WTC11 (cell line): ENCODE data around the gene DPF1. TPM values are rescaled to one million over a fixed set of nuclear protein-coding genes. Genes with fewer than 3 reads are reported as not detected.
A peak's percentile ranks its signal among the peaks of the same experiment; 100 is the strongest.

Experiments used
- CREB1 ChIP-seq: sonication (generic); formaldehyde crosslinking; IDR thresholded peaks from 2 replicates; pipeline ENCODE4 v1.8.0; 2023; ENCODE audit warnings: mild to moderate bottlenecking, missing genetic modification reagents
- FOXP1 ChIP-seq: sonication (generic); formaldehyde crosslinking; IDR thresholded peaks from 2 replicates; pipeline ENCODE4 v1.8.0; 2022; ENCODE audit warnings: missing genetic modification reagents, mild to moderate bottlenecking, moderate library complexity, borderline replicate concordance
- IRF2 ChIP-seq: sonication (generic); formaldehyde crosslinking; IDR thresholded peaks from 2 replicates; pipeline ENCODE4 v1.8.0; 2022; ENCODE audit warnings: low read depth, missing genetic modification reagents, borderline replicate concordance
- JAZF1 ChIP-seq: fragments of 250-450 bp; sonication (Bioruptor Pico); IDR thresholded peaks from 2 replicates; pipeline ENCODE4 v1.9.0; 2021; ENCODE audit warnings: moderate library complexity, mild to moderate bottlenecking, inconsistent platforms
- NFATC4 ChIP-seq: fragments of 250-450 bp; sonication (Bioruptor Pico); IDR thresholded peaks from 2 replicates; pipeline ENCODE4 v1.9.0; 2021; ENCODE audit warnings: mild to moderate bottlenecking
- NFYB ChIP-seq: sonication (generic); formaldehyde crosslinking; conservative IDR thresholded peaks from 2 replicates; pipeline ENCODE4 v1.8.0; 2022; ENCODE audit warnings: low read depth, missing genetic modification reagents
- RELA ChIP-seq: sonication (generic); formaldehyde crosslinking; IDR thresholded peaks from 2 replicates; pipeline ENCODE4 v1.8.1; 2022; ENCODE audit warnings: missing genetic modification reagents, mild to moderate bottlenecking, borderline replicate concordance
- SMAD3 ChIP-seq: sonication (generic); formaldehyde crosslinking; IDR thresholded peaks from 2 replicates; pipeline ENCODE4 v1.8.0; 2022; ENCODE audit warnings: missing genetic modification reagents, mild to moderate bottlenecking, borderline replicate concordance
- SOX15 ChIP-seq: fragments of 250-450 bp; sonication (Bioruptor Pico); IDR thresholded peaks from 2 replicates; pipeline ENCODE4 v1.9.0; 2021; ENCODE audit warnings: mild to moderate bottlenecking
- TCF7 ChIP-seq: sonication (generic); formaldehyde crosslinking; IDR thresholded peaks from 2 replicates; pipeline ENCODE4 v1.8.0; 2022; ENCODE audit warnings: mild to moderate bottlenecking, low read depth, missing genetic modification reagents, moderate library complexity
- TEAD1 ChIP-seq: sonication (generic); formaldehyde crosslinking; IDR thresholded peaks from 2 replicates; pipeline ENCODE4 v1.8.0; 2022; ENCODE audit warnings: mild to moderate bottlenecking, missing genetic modification reagents
- ZNF219 ChIP-seq: sonication (generic); formaldehyde crosslinking; IDR thresholded peaks from 2 replicates; pipeline ENCODE4 v1.8.0; 2023; ENCODE audit warnings: missing genetic modification reagents, mild to moderate bottlenecking, borderline replicate concordance
- ZNF232 ChIP-seq: sonication (generic); formaldehyde crosslinking; IDR thresholded peaks from 2 replicates; pipeline ENCODE4 v1.8.0; 2022; ENCODE audit warnings: mild to moderate bottlenecking, missing genetic modification reagents
- ZNF317 ChIP-seq: sonication (generic); formaldehyde crosslinking; IDR thresholded peaks from 2 replicates; pipeline ENCODE4 v1.8.1; 2023; ENCODE audit warnings: low read depth, mild to moderate bottlenecking, moderate library complexity, missing genetic modification reagents, borderline replicate concordance
- total RNA-seq: library from RNA; stranded (reverse); gene quantifications from 3 replicates; pipeline ENCODE4 v1.2.3, GENCODE V29; 2021
- TF ChIP-seq, protein P1 (sequence below): fragments of 250-450 bp; sonication (Bioruptor Pico); IDR thresholded peaks from 2 replicates; pipeline ENCODE4 v1.9.0; 2021; ENCODE audit warnings: mild to moderate bottlenecking
- TF ChIP-seq, protein P2 (sequence below): sonication (generic); formaldehyde crosslinking; IDR thresholded peaks from 2 replicates; pipeline ENCODE4 v1.8.0; 2022; ENCODE audit warnings: mild to moderate bottlenecking, missing genetic modification reagents
- TF ChIP-seq, protein P3 (sequence below): sonication (generic); formaldehyde crosslinking; IDR thresholded peaks from 2 replicates; pipeline ENCODE4 v1.8.1; 2023; ENCODE audit warnings: mild to moderate bottlenecking, missing genetic modification reagents, borderline replicate concordance
- TF ChIP-seq, protein P4 (sequence below): sonication (generic); formaldehyde crosslinking; IDR thresholded peaks from 2 replicates; pipeline ENCODE4 v1.8.1; 2023; ENCODE audit warnings: mild to moderate bottlenecking, missing genetic modification reagents, moderate library complexity
- TF ChIP-seq, protein P5 (sequence below): fragments of 200-600 bp; IDR thresholded peaks from 2 replicates; pipeline ENCODE4 v1.8.0; 2022; ENCODE audit warnings: antibody characterized with exemption
- TF ChIP-seq, protein P6 (sequence below): fragments of 250-450 bp; sonication (Bioruptor Pico); IDR thresholded peaks from 2 replicates; pipeline ENCODE4 v1.8.0; 2021; ENCODE audit warnings: mild to moderate bottlenecking
- TF ChIP-seq, protein P7 (sequence below): fragments of 250-450 bp; sonication (Bioruptor Pico); conservative IDR thresholded peaks from 2 replicates; pipeline ENCODE4 v1.9.0; 2021; ENCODE audit warnings: mild to moderate bottlenecking
- TF ChIP-seq, protein P8 (sequence below): sonication (generic); formaldehyde crosslinking; IDR thresholded peaks from 2 replicates; pipeline ENCODE4 v1.8.1; 2023; ENCODE audit warnings: mild to moderate bottlenecking, missing genetic modification reagents

DPF1 gene
- total RNA-seq, 1 experiment from 2014 or later = 6.8 TPM

DNA sequence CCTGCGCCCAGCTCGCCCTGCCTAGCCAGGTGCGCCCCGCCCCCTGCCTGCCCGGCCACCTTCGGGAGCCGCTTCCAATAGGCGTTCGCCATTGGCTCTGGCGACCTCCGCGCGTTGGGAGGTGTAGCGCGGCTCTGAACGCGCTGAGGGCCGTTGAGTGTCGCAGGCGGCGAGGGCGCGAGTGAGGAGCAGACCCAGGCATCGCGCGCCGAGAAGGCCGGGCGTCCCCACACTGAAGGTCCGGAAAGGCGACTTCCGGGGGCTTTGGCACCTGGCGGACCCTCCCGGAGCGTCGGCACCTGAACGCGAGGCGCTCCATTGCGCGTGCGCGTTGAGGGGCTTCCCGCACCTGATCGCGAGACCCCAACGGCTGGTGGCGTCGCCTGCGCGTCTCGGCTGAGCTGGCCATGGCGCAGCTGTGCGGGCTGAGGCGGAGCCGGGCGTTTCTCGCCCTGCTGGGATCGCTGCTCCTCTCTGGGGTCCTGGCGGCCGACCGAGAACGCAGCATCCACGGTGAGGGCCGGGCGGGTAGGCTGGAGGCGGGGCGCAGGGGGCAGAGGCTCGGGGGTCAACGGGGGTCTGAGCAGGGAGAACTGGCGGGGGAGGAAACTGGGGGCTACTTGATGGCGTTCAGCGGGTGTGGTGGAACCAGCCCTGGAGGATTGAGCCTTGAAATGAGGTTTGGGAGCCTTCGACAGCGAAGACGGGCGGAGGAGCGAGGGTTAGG, 40.6 kb upstream of the DPF1 start, which contains the start of gene SPINT2 (continued):
- TF ChIP-seq, protein P1, sequence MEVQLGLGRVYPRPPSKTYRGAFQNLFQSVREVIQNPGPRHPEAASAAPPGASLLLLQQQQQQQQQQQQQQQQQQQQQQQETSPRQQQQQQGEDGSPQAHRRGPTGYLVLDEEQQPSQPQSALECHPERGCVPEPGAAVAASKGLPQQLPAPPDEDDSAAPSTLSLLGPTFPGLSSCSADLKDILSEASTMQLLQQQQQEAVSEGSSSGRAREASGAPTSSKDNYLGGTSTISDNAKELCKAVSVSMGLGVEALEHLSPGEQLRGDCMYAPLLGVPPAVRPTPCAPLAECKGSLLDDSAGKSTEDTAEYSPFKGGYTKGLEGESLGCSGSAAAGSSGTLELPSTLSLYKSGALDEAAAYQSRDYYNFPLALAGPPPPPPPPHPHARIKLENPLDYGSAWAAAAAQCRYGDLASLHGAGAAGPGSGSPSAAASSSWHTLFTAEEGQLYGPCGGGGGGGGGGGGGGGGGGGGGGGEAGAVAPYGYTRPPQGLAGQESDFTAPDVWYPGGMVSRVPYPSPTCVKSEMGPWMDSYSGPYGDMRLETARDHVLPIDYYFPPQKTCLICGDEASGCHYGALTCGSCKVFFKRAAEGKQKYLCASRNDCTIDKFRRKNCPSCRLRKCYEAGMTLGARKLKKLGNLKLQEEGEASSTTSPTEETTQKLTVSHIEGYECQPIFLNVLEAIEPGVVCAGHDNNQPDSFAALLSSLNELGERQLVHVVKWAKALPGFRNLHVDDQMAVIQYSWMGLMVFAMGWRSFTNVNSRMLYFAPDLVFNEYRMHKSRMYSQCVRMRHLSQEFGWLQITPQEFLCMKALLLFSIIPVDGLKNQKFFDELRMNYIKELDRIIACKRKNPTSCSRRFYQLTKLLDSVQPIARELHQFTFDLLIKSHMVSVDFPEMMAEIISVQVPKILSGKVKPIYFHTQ (CRISPR knock-in tag) = no peak
- TF ChIP-seq SMAD3 (CRISPR knock-in tag) = peak; percentile 91
- 0 out of 2 replicates have a peak, but pooled peaks have one; percentile 56 for TF ChIP-seq TCF7
- TF ChIP-seq, protein P2, sequence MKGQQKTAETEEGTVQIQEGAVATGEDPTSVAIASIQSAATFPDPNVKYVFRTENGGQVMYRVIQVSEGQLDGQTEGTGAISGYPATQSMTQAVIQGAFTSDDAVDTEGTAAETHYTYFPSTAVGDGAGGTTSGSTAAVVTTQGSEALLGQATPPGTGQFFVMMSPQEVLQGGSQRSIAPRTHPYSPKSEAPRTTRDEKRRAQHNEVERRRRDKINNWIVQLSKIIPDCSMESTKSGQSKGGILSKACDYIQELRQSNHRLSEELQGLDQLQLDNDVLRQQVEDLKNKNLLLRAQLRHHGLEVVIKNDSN (CRISPR knock-in tag) = peak; percentile 63; the same call in 1 of the 2 replicates
- no peak for TF ChIP-seq ZNF219 (CRISPR knock-in tag)
- TF ChIP-seq JAZF1 (CRISPR knock-in tag) = no peak
- TF ChIP-seq, protein P3, sequence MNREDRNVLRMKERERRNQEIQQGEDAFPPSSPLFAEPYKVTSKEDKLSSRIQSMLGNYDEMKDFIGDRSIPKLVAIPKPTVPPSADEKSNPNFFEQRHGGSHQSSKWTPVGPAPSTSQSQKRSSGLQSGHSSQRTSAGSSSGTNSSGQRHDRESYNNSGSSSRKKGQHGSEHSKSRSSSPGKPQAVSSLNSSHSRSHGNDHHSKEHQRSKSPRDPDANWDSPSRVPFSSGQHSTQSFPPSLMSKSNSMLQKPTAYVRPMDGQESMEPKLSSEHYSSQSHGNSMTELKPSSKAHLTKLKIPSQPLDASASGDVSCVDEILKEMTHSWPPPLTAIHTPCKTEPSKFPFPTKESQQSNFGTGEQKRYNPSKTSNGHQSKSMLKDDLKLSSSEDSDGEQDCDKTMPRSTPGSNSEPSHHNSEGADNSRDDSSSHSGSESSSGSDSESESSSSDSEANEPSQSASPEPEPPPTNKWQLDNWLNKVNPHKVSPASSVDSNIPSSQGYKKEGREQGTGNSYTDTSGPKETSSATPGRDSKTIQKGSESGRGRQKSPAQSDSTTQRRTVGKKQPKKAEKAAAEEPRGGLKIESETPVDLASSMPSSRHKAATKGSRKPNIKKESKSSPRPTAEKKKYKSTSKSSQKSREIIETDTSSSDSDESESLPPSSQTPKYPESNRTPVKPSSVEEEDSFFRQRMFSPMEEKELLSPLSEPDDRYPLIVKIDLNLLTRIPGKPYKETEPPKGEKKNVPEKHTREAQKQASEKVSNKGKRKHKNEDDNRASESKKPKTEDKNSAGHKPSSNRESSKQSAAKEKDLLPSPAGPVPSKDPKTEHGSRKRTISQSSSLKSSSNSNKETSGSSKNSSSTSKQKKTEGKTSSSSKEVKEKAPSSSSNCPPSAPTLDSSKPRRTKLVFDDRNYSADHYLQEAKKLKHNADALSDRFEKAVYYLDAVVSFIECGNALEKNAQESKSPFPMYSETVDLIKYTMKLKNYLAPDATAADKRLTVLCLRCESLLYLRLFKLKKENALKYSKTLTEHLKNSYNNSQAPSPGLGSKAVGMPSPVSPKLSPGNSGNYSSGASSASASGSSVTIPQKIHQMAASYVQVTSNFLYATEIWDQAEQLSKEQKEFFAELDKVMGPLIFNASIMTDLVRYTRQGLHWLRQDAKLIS = no peak; the same call in 1 of the 2 replicates
- TF ChIP-seq, protein P4, sequence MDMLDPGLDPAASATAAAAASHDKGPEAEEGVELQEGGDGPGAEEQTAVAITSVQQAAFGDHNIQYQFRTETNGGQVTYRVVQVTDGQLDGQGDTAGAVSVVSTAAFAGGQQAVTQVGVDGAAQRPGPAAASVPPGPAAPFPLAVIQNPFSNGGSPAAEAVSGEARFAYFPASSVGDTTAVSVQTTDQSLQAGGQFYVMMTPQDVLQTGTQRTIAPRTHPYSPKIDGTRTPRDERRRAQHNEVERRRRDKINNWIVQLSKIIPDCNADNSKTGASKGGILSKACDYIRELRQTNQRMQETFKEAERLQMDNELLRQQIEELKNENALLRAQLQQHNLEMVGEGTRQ (CRISPR knock-in tag) = 0 out of 2 replicates have a peak, but pooled peaks have one; percentile 60
- no peak for TF ChIP-seq IRF2 (CRISPR knock-in tag)
- TF ChIP-seq, protein P5, sequence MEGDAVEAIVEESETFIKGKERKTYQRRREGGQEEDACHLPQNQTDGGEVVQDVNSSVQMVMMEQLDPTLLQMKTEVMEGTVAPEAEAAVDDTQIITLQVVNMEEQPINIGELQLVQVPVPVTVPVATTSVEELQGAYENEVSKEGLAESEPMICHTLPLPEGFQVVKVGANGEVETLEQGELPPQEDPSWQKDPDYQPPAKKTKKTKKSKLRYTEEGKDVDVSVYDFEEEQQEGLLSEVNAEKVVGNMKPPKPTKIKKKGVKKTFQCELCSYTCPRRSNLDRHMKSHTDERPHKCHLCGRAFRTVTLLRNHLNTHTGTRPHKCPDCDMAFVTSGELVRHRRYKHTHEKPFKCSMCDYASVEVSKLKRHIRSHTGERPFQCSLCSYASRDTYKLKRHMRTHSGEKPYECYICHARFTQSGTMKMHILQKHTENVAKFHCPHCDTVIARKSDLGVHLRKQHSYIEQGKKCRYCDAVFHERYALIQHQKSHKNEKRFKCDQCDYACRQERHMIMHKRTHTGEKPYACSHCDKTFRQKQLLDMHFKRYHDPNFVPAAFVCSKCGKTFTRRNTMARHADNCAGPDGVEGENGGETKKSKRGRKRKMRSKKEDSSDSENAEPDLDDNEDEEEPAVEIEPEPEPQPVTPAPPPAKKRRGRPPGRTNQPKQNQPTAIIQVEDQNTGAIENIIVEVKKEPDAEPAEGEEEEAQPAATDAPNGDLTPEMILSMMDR = no peak
- TF ChIP-seq FOXP1 (CRISPR knock-in tag) = peak; percentile 95
- no peak for TF ChIP-seq NFATC4 (CRISPR knock-in tag)
- no peak for TF ChIP-seq SOX15 (CRISPR knock-in tag)
- TF ChIP-seq ZNF317 (CRISPR knock-in tag) = 0 out of 2 replicates have a peak, but pooled peaks have one; percentile 16
- peak; percentile 25; the same call in 1 of the 2 replicates for TF ChIP-seq NFYB (CRISPR knock-in tag)
- peak; percentile 94 for TF ChIP-seq ZNF232 (CRISPR knock-in tag)
- TF ChIP-seq, protein P6, sequence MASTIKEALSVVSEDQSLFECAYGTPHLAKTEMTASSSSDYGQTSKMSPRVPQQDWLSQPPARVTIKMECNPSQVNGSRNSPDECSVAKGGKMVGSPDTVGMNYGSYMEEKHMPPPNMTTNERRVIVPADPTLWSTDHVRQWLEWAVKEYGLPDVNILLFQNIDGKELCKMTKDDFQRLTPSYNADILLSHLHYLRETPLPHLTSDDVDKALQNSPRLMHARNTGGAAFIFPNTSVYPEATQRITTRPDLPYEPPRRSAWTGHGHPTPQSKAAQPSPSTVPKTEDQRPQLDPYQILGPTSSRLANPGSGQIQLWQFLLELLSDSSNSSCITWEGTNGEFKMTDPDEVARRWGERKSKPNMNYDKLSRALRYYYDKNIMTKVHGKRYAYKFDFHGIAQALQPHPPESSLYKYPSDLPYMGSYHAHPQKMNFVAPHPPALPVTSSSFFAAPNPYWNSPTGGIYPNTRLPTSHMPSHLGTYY (CRISPR knock-in tag) = no peak
- peak; percentile 80; the same call in 1 of the 2 replicates for TF ChIP-seq CREB1
- no peak for TF ChIP-seq RELA (CRISPR knock-in tag)
- peak; percentile 63; the same call in 1 of the 2 replicates for TF ChIP-seq TEAD1 (CRISPR knock-in tag)
- TF ChIP-seq, protein P7, sequence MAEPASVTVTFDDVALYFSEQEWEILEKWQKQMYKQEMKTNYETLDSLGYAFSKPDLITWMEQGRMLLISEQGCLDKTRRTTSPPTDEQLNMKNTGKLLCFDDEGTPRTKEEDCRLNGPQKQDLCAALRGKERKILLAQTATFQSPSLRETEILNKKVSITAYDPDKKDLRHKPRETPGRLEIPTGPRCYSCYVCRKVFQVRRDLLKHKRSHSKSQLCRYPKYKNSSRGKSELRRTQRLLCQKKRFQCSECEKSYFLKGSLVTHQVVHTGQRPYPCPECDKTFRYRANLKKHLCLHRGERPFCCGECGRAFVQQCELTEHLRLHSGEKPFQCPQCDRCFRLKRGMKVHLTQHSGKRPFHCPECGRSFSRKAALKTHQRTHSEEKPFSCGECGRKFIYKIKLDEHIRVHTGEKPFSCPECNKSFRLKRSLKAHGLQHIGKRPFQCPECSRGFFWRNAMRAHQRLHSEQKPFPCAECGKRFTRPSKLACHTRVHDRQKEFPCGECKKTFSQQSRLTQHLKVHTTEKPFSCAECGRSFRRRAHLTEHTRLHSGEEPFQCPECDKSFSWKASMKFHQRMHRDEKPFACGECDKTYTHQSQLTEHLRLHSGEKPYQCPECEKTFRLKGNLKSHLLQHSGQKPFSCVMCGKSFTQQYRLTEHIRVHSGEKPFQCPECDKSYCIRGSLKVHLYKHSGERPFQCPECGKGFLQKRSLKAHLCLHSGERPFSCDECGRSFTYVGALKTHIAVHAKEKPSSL (CRISPR knock-in tag) = no peak
- TF ChIP-seq, protein P8, sequence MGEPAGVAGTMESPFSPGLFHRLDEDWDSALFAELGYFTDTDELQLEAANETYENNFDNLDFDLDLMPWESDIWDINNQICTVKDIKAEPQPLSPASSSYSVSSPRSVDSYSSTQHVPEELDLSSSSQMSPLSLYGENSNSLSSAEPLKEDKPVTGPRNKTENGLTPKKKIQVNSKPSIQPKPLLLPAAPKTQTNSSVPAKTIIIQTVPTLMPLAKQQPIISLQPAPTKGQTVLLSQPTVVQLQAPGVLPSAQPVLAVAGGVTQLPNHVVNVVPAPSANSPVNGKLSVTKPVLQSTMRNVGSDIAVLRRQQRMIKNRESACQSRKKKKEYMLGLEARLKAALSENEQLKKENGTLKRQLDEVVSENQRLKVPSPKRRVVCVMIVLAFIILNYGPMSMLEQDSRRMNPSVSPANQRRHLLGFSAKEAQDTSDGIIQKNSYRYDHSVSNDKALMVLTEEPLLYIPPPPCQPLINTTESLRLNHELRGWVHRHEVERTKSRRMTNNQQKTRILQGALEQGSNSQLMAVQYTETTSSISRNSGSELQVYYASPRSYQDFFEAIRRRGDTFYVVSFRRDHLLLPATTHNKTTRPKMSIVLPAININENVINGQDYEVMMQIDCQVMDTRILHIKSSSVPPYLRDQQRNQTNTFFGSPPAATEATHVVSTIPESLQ (CRISPR knock-in tag) = no peak
